ENCODE measurements around the gene ANO1.

Gene ANO1

DNA sequence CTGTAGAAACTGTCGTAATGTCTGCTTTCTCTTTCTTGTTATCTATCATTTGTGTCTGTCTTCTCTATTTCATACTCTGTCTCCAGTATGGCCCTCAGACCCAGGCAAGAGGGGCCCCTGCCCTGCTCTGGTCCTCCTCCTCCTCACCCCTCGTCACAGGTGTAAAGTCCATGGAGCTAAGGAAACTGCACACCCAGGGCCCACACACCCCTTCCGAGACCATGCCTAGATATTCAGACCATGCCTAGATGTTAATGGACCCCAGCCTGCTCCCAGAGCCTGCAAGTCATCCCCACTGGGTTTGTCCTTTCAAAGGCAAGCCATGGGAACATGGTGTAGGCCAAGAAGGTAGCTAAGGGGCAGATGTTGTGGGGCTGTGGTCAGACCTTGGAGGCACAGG, 24.1 kb upstream of the ANO1 start:
- no peak for DNase-seq (ENCODE audit: low read depth)

DNA sequence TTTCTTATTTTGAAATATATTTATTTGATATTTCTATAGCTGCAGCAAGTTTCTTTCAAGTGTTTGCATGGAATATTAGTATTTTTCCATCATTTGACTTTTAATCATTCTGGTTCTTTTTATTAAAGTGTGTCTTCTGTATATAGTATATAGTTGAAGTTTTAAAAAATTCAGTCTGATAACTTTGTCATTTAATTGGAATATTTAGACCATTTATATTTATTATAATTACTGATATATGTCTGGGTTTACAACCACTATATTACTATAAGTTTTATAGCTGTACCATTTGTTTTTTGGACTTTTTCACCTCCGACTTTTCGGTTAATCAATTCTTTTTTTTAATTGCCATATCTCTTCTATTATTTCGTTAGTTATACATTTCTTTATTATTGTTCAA, 22.7 kb upstream of the ANO1 start:
- DNase-seq (ENCODE audit: low read depth), result no peak

DNA sequence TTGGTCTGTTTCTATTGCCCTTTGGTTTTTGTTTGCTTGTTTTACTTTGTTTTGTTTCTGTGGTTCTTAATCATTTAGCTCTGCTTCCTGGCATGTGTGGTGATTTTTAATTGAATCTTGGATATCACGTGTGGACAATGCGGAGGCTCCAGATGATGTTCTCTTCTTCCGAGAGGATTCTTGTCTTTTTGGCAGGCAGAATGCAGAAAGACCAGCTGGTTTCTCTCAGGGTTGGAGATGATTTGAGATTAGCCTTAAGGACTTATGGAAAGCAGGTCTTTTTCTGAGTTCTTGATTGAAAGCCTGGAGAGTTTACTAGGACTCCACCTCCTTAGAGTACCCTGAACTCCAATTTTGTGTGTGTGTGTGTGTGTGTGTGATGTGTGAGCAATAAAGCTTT, 21.0 kb upstream of the ANO1 start:
- DNase-seq (ENCODE audit: low read depth), result no peak

DNA sequence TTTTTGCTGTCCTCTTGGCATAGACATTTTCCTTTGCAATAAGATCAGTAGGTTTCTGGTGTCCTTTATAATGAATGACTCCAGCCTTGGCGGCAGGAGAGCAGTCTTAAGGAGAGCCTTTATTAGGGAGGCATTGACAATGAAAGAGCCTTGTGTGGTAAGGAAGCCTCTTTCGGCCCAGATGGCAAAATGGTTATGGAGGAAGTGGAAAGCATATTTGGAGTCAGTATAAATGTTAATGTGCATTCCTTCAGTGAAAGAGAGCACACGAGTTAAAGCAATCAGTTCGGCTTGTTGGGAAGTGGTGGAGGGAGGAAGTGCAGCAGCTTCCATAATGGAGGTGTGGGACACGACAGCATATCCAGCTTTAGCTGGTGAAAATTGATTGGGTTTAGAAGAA, 18.1 kb upstream of the ANO1 start:
- DNase-seq (ENCODE audit: low read depth), result no peak

DNA sequence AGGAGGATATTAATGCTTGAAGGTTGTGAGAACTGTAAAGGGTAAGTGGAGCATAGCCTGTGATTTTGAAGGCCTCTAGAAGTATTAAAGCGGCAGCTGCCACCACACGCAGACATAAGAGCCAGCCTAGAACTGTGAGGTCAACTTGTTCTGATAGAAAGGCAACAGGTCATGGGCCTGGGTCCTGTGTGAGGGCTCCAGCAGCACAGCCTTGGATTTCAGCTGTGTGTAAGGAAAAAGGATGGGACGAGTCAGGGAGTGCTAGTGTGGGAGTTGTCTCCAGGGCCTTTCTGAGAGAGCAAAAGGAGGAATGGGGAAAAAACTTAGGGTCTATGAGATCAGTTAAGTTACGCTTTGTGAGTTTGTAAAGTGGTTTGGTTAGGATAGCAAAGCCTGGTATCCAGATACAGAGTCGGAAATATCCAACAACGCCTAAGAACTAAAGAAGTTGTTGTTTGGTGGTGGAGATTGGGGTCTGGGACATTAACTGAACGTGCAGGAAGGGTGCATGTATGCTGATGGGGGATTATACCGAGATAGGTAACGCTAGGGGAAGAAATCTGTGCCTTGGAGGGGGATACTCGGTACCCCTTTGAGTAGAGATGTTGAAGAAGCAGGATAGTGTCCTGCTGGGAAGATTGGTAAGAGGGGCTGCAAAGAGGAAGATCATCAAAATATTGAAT, 17.4 kb upstream of the ANO1 start:
- DNase-seq (ENCODE audit: low read depth), result no peak

DNA sequence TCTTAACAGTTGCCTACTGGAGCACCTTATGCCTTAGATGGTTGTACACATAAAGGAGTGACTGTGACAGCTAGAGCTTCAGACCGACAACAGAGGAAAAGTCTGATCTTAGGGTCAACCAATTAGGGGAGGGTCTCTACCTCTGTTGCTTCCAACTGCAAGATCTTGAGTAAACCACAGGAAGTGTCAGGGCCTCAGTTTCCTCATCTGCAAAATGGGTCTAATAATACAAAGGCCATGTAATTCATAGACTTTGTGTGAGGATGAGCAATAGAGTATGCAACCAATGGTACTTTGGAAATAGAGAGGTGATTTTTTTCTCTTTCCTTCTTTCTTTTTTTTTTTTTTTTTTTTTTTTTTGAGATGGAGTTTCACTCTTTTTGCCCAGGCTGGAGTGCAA, 16.4 kb upstream of the ANO1 start:
- no peak for DNase-seq (ENCODE audit: low read depth)

DNA sequence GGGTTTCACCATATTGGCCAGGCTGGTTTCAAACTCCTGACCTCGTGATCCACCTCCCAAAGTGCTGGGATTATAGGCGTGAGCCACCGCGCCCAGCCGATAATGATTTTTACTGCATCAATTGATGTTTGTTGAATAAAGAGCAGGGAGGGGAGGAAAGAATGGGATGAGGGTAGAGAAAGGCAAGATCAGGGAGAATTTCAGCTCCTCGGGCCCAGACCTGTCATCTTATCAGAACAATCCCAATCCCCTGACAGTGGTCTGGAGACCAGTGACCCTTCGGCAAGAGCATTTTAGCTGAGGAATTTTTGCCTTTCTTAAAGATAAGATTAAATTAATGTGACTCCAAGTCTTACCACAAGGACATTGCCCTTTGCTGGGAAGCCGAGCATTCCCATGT, 15.0 kb upstream of the ANO1 start:
- DNase-seq (ENCODE audit: low read depth), result no peak

- no peak for DNase-seq (ENCODE audit: low read depth)
These were observed 14.6 kb upstream of the ANO1 start for GRCh38 chr11:70063555-70063954.

- DNase-seq (ENCODE audit: low read depth), result no peak
These were observed 13.9 kb upstream of the ANO1 start for GRCh38 chr11:70064008-70064725.

GRCh38 chr11:70064726-70065317, 13.3 kb upstream of the ANO1 start:
- no peak for DNase-seq (ENCODE audit: low read depth)

DNA sequence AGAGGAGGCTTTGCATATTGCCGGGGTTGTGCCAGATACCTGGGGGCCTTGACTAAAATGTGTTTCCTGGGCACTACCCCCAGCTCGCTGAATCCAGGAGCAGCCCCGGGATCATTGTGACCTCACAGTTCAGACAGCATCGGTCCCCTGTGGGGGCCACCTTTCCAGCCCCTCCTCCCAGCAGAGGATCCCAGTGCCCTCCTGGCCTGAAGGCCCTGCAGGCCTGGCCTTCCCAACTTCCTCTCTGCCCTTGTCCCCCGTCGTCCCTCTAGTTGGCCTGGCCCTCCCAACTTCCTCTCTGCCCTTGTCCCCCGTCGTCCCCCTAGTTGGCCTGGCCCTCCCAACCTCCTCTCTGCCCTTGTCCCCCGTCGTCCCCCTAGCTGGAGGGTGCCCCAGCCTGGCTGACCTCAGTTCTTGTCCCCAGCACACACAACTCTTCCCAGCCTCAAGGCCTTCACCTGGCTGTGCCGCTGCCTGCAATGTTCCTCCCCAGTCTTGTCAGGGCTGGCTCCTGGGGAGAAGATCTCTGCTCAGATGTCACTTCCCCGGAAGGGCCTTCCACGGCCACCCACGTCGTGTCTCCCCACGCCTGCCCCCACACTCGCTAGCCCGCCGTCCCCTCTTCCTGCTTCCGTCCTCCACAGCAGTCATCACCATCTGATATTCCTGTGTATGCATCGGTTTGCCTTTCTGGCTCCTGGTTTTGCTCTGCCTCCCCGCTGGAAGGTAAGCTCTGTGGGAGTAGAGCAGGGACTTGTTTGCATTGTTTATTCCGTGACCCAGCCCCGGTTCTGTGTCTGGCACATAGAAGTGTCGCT, 12.6 kb upstream of the ANO1 start:
- DNase-seq (ENCODE audit: low read depth), result no peak

DNA sequence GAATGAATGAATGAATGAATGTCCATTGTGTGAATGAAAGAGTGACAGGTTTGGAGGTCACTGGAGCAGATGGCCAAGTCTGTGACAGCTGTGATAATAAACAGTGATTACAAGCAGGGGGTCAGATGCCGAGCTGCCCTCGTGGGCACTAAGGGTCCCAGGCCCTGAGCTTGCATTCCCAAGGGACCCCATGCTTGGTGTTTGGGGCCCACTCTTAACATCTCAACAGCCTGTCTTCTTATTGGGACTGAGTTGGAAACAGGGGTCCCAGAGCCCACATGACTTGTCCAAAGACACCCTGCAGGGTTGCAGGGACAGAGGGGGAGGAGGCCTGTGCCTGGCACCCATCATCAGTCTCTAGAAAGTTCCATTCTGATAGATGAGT, 12.0 kb upstream of the ANO1 start:
- DNase-seq (ENCODE audit: low read depth), result no peak

GRCh38 chr11:70066628-70067027, 11.5 kb upstream of the ANO1 start:
- DNase-seq (ENCODE audit: low read depth), result no peak

DNA sequence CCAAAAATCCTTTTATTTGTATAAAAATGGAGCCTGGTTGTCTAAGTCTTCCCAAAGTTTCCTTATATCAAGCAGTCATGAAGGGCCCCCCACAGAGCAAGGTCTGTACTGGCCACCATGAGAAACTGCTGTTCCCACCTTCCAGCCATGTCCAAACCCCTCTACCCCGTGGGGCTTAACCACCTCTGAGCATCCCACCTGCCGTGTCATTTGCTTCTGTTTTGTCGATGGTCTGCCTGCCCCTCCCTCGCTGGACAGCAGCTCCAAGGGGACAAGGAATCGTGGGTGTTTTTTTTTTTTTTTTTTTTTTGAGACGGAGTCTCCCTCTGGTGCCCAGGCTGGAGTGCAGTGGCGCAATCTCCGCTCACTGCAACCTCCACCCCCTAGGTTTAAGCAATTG, 11.1 kb upstream of the ANO1 start:
- DNase-seq (ENCODE audit: low read depth), result no peak

DNA sequence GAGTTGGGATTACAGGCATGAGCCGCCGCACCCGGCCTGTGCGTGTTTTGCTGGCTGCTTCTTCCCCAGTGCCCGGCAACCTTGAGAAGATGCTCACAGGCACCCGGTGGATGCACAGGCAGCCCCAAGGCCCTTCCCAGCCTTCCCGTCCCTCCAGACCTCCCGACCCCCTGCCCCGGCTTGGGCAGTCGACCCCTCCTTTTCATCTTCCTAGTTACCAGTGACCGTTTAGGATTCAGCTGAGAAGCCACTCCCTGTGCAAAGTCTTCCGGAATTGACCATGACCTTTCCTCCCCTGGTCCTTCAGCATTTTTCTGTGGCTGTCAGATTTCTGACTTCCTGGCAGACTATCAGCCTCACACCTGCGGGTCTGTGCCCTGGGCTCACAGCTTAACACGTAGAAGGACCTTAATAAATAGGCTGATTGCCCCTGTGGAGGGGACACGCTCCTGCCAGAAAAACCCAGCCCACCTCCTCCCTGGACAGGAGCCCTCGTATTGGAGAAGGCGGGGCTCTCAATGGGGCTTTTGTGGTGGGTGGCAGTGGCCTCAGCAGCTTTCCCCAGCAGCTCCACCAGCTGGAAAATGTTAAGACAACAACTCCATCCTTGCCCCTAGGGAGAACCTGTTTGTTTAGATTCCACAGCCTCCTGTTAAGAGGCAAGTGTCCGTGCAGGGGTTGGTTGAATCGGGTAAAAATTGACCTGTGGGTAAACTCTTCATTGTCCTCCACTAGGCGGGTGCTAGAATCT, 10.4 kb upstream of the ANO1 start:
- no peak for DNase-seq (ENCODE audit: low read depth)

GRCh38 chr11:70068345-70068744, 9.8 kb upstream of the ANO1 start:
- DNase-seq (ENCODE audit: low read depth), result no peak

DNA sequence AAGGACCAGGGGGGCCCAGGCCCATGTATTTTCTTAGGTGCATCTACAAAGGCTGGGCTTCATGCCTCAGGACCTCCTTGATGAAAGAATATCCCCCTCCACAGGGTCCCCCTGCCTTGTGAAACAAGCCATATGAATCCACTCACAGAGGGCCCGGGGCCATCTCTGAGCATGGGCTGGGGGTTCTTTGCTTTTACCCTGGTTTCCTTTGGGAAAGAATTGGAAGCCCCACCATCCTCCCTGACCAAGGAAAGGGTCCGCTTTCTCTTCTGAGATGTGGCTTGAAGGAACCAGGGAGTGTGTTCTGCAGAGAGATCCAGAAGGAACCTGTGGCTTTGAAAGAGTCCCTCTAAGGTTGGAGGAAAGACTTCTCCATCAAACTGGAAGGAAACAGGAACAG, 9.2 kb upstream of the ANO1 start:
- DNase-seq (ENCODE audit: low read depth), result no peak

DNA sequence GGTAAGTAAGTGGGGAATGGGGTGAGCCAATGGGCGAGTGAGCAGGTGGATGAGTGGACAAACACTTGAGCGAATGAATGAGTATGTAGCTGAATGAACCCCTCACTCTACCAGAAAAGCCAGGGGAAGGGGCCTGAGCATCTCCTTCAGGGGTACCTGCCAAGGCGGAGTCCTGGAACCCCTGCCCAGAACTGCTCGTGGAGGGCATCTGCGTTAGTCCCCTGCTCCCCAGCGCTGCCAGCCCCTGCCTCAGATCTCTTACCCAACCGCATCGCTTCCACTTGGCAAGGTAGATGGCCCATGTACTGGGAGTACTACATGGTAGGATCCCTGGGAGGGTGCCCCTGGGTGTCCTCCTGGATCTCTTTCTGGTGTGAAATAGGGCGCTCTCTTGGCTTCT, 7.4 kb upstream of the ANO1 start:
- DNase-seq (ENCODE audit: low read depth), result no peak

DNA sequence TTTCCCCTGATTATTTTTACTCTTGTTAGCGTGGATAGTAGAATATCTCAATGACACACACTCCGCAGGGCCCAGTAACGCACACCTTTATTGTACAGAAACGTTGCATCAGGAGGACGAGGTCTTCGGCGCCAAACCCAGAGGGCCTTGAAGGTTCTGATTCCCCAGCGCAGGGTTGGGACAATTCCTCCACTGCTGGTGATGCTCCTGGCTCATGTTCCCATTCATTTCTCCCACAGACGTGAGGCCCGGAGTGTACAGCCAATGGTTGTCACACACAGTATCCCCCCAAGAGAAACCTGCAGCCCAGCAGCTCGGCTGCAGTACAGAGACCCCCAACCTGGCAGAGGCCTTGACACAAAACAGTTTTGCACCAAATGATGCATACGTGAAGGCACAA, 6.1 kb upstream of the ANO1 start:
- no peak for DNase-seq (ENCODE audit: low read depth)

DNA sequence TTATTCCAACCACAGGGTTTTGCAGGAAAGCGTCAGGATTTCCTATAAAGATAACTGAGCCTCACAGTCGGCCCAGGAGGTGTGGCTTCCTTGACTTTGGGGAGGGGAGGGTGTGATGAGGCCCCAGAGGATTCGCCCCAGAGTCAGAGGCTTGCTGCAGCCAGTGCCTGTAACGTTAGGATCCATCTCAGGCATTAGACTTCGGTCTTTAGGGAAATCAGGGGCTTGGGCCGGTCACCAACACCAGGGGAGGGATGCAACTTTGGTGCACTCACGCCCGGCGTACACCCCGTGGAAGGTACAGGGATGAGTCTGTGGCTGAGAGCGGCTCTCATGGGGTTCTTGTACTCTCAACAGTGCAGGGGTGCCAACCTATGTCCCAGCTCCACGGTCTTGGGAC, 5.7 kb upstream of the ANO1 start:
- no peak for DNase-seq (ENCODE audit: low read depth)

DNA sequence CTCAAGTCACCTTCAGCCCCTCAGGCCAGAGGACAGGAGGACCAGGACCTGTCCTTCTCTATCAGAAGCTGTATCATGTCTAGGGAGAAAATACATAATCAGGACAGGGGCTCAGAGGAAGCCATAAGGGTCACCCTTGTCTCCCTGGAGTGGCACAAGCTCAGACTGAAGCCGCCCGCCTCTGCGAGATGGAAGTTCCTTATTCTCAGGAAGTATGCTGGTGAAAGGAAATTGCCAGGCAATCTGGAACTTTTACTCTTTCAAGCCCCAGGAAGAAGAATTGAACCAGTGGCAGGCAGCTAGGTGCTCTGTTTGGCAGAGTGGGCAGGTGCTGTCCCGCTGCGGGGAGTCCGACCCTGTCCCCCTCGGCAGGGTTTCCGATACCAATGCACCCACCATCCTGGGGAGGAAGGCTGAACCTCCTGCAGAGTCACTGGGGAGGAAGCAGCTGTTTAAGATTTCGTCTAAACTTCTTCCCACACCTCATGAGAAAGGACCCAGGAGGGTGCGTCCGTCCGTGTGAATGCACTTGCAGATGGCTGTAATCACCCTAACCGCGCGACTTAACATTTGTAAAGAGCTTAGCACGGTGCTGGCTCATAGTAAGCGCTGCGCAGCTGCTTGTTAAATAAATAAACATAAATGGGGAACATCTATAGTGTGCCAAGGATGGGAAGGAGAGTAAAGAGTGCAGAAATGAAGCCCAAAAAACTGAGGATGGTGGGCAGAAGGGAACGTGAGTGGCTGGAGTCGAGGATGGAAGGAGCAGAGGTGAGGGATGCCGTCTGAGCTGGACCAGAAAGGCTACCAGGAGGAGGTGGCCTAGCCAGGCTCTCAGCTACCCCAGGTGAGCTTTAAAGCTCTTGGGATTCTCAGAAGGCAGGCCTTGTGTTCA, 5.0 kb upstream of the ANO1 start:
- DNase-seq (ENCODE audit: low read depth), result no peak

Measured in stimulated activated CD8-positive, alpha-beta memory T cell treated with anti-CD3 and anti-CD28 coated beads, Interleukin-4, amount 100 ng/mL, for 24 hours (primary cell).